H1 (cell line): ENCODE data around the gene FAT2. TPM values are rescaled to one million over a fixed set of nuclear protein-coding genes. Genes with fewer than 3 reads are reported as not detected.

Experiments
- CTCF ChIA-PET: fragments of 300-600 bp; sonication (Branson Sonifier 250); formaldehyde crosslinking; loops from one replicate; lab custom pipeline; 2021; ENCODE audit not compliant: partially characterized antibody; lab: Charles Lee
- POLR2A ChIA-PET: fragments of 300-600 bp; sonication (Branson Sonifier 250); formaldehyde crosslinking; loops from one replicate; lab custom pipeline; 2021; ENCODE audit warnings: inconsistent platforms; ENCODE audit not compliant: partially characterized antibody; lab: Charles Lee
- DNase-seq, 2 experiments: peaks; one replicate each; pipeline versions ENCODE4 v3.0.0 to v3.0.0-alpha.2; 2010 to 2022; ENCODE audit warnings: low spot score in 2 of 2, low read depth in 1 of 2, mixed read lengths in 1 of 2
- FAIRE-seq: peaks from 2 replicates; lab custom pipeline; 2011; peaks lifted over from hg19 to GRCh38; lab: Jason Lieb, UNC
- H2AFZ ChIP-seq: 2 replicates; pipeline ENCODE4 v1.8.1; 2012; ENCODE audit warnings: low read length, inconsistent platforms
- H2AK5ac ChIP-seq: 2 replicates; pipeline ENCODE4 v1.6.1; 2013; ENCODE audit warnings: low read depth, low read length
- H2BK120ac ChIP-seq: replicated peaks from 2 replicates; pipeline ENCODE3; 2013; ENCODE audit warnings: low read depth, low read length, inconsistent platforms
- H2BK12ac ChIP-seq: 2 replicates; pipeline ENCODE4 v1.6.1; 2013; ENCODE audit warnings: low read depth, low read length
- H2BK15ac ChIP-seq: 2 replicates; pipeline ENCODE4 v1.6.1; 2013; ENCODE audit warnings: low read length
- H2BK20ac ChIP-seq: 2 replicates; pipeline ENCODE4 v1.6.1; 2013; ENCODE audit warnings: low read length
- H2BK5ac ChIP-seq: 2 replicates; pipeline ENCODE4 v1.6.1; 2013; ENCODE audit warnings: low read depth, low read length
- H3K14ac ChIP-seq: 2 replicates; pipeline ENCODE4 v1.6.1; 2013; ENCODE audit warnings: inconsistent platforms; ENCODE audit not compliant: insufficient read length
- H3K18ac ChIP-seq: 2 replicates; pipeline ENCODE4 v1.6.1; 2013; ENCODE audit warnings: low read length; ENCODE audit errors: extremely low read depth
- H3K23ac ChIP-seq: 2 replicates; pipeline ENCODE4 v1.6.1; 2013; ENCODE audit warnings: inconsistent platforms; ENCODE audit not compliant: insufficient read length
- H3K23me2 ChIP-seq: 2 replicates; pipeline ENCODE4 v1.6.1; 2013; ENCODE audit warnings: low read depth, low read length
- H3K27ac ChIP-seq: 2 replicates; pipeline ENCODE4 v1.6.1; 2011; ENCODE audit warnings: low read depth, low read length, inconsistent platforms
- H3K27me3 ChIP-seq, 4 experiments: replicated peaks in 1 of 4; 1 replicate in 1 of 4; 2 replicates in 3 of 4; pipeline versions ENCODE4 v1.6.1 to v1.8.1; 2011 to 2013; ENCODE audit warnings: low read length in 3 of 4, mild to moderate bottlenecking in 3 of 4, inconsistent platforms in 2 of 4, mixed read lengths in 2 of 4, moderate library complexity in 1 of 4; ENCODE audit not compliant: control insufficient read depth in 3 of 4, insufficient read depth in 3 of 4; ENCODE audit errors: extremely low read depth in 1 of 4
- H3K36me3 ChIP-seq, 4 experiments: 2 replicates each; pipeline versions ENCODE4 v1.6.1 to v1.8.1; 2011 to 2013; ENCODE audit warnings: mild to moderate bottlenecking in 4 of 4, low read length in 3 of 4, moderate library complexity in 2 of 4, control low read depth in 1 of 4, inconsistent platforms in 1 of 4; ENCODE audit not compliant: insufficient read depth in 4 of 4, control insufficient read depth in 2 of 4
- H3K4ac ChIP-seq: replicated peaks from 2 replicates; pipeline ENCODE3; 2013; ENCODE audit warnings: low read length, low read depth, mixed read lengths, inconsistent platforms; ENCODE audit not compliant: insufficient read length
- H3K4me1 ChIP-seq, 4 experiments: replicated peaks in 1 of 4; 1 replicate in 1 of 4; 2 replicates in 3 of 4; pipeline versions ENCODE4 v1.6.1 to v1.8.1; 2011 to 2013; ENCODE audit warnings: low read length in 3 of 4, inconsistent platforms in 2 of 4, mixed read lengths in 1 of 4; ENCODE audit not compliant: insufficient read depth in 4 of 4, control insufficient read depth in 3 of 4
- H3K4me2 ChIP-seq, 2 experiments: 2 replicates each; pipeline versions ENCODE4 v1.6.1 to v1.8.1; 2011 to 2013; ENCODE audit warnings: low read depth in 2 of 2, low read length in 2 of 2, control low read depth in 1 of 2, inconsistent platforms in 1 of 2, mild to moderate bottlenecking in 1 of 2; ENCODE audit not compliant: insufficient read depth in 1 of 2
- H3K4me3 ChIP-seq, 4 experiments: fragments of 200-600, 300-600 bp in 1 of 4; sonication (generic), shearing (Covaris generic), sonication (Bioruptor Twin) in 1 of 4; 2 replicates each; pipeline versions ENCODE4 v1.5.1 to v1.8.1; 2011 to 2016; ENCODE audit warnings: low read length in 4 of 4, low read depth in 3 of 4, control low read depth in 2 of 4, inconsistent platforms in 2 of 4, mild to moderate bottlenecking in 2 of 4, mixed read lengths in 1 of 4, moderate library complexity in 1 of 4; ENCODE audit not compliant: insufficient read depth in 2 of 4; ENCODE audit errors: extremely low read depth in 1 of 4
- H3K56ac ChIP-seq: replicated peaks from 2 replicates; pipeline ENCODE3; 2013; ENCODE audit warnings: low read depth, mild to moderate bottlenecking, mixed read lengths, low read length, inconsistent platforms; ENCODE audit not compliant: insufficient read length
- H3K79me1 ChIP-seq: 2 replicates; pipeline ENCODE4 v1.6.1; 2013; ENCODE audit warnings: low read depth, low read length, control low read depth
- H3K79me2 ChIP-seq, 2 experiments: 2 replicates each; pipeline versions ENCODE4 v1.6.1 to v1.8.1; 2012 to 2013; ENCODE audit warnings: low read length in 2 of 2, mild to moderate bottlenecking in 2 of 2, inconsistent platforms in 1 of 2; ENCODE audit not compliant: insufficient read depth in 2 of 2, control insufficient read depth in 1 of 2
- H3K9ac ChIP-seq, 4 experiments: replicated peaks in 1 of 4; 1 replicate in 1 of 4; 2 replicates in 3 of 4; pipeline versions ENCODE4 v1.6.1 to v1.8.1; 2011 to 2013; ENCODE audit warnings: low read depth in 3 of 4, low read length in 3 of 4, control low read depth in 2 of 4, mild to moderate bottlenecking in 2 of 4, moderate library complexity in 2 of 4, inconsistent platforms in 1 of 4; ENCODE audit errors: extremely low read depth in 1 of 4
- H3K9me3 ChIP-seq, 2 experiments: 2 replicates each; pipeline versions ENCODE4 v1.6.1 to v1.8.1; 2012 to 2013; ENCODE audit warnings: mild to moderate bottlenecking in 2 of 2, moderate library complexity in 2 of 2, control low read depth in 1 of 2, inconsistent platforms in 1 of 2, low read depth in 1 of 2, low read length in 1 of 2, mixed read lengths in 1 of 2; ENCODE audit not compliant: insufficient read depth in 2 of 2
- H4K20me1 ChIP-seq, 2 experiments: replicated peaks in 1 of 2; 2 replicates each; pipeline versions ENCODE3 to v1.8.1; 2011 to 2013; ENCODE audit warnings: inconsistent platforms in 2 of 2, low read length in 2 of 2, mild to moderate bottlenecking in 1 of 2; ENCODE audit not compliant: insufficient read depth in 2 of 2, control insufficient read depth in 1 of 2
- H4K5ac ChIP-seq: 2 replicates; pipeline ENCODE4 v1.6.1; 2013; ENCODE audit warnings: low read length, low read depth, mixed read lengths, inconsistent platforms; ENCODE audit not compliant: insufficient read length
- H4K8ac ChIP-seq: 2 replicates; pipeline ENCODE4 v1.8.0; 2013; ENCODE audit warnings: mild to moderate bottlenecking, moderate library complexity, low read length, inconsistent platforms; ENCODE audit not compliant: insufficient read depth; ENCODE audit errors: extremely low read depth
- H4K91ac ChIP-seq: replicated peaks from 2 replicates; pipeline ENCODE3; 2013; ENCODE audit warnings: low read length, mixed read lengths, inconsistent platforms; ENCODE audit not compliant: insufficient read length
- BRCA1 ChIP-seq: IDR thresholded peaks from 2 replicates; pipeline ENCODE4 v1.6.1; 2012; ENCODE audit warnings: low read depth, low read length, improper control_type of control experiment
- CEBPB ChIP-seq: IDR thresholded peaks from 2 replicates; pipeline ENCODE4 v1.6.1; 2012; ENCODE audit warnings: low read depth, low read length
- FOSL1 ChIP-seq: IDR thresholded peaks from 2 replicates; pipeline ENCODE4 v1.6.1; 2011; ENCODE audit warnings: mild to moderate bottlenecking, low read depth, low read length, moderate library complexity; ENCODE audit not compliant: insufficient read depth
- RXRA ChIP-seq: IDR thresholded peaks from 2 replicates; pipeline ENCODE4 v1.6.1; 2011; ENCODE audit warnings: low read depth, mild to moderate bottlenecking, low read length, moderate library complexity; ENCODE audit not compliant: insufficient read depth
- WGBS, 2 experiments: shearing (Covaris generic) in 1 of 2; methylation state at CpG; one replicate each; pipeline versions ENCODE4 v1.1.6 to v1.1.7; 2013 to 2015; ENCODE audit warnings: low lambda C conversion rate in 2 of 2, mixed read lengths in 2 of 2, inconsistent platforms in 1 of 2, low coverage in 1 of 2, missing lambda C conversion rate in 1 of 2; ENCODE audit not compliant: insufficient replicate concordance in 2 of 2, insufficient coverage in 1 of 2, insufficient read length in 1 of 2; ENCODE audit errors: extremely low coverage in 1 of 2, missing lambda C conversion rate in 1 of 2; 5-methylcytosine and 5-hydroxymethylcytosine counted together
- polyA plus RNA-seq, 7 experiments: library from polyadenylated mRNA; depleted of rRNA in 3 of 7; stranded (reverse) in 5 of 7; unstranded in 2 of 7; fragments of >200 nt in 5 of 7; fragments of 200-250 nt in 2 of 7; gene quantifications; 1 replicate in 5 of 7; 2 replicates in 1 of 7; 4 replicates in 1 of 7; pipeline versions ENCODE4 v1.2.1 to v1.2.3, GENCODE V29; 2011 to 2013; ENCODE audit warnings: missing spikeins in 2 of 7, mixed read lengths in 2 of 7
- total RNA-seq: library from RNA; stranded (reverse); fragmentation: NEBNext Ultra II Directional; extraction: Animal tissue kit (Norgen Biotek cat#: 25700); gene quantifications from 2 replicates; pipeline ENCODE4 v1.2.1, GENCODE V29; 2021
- TF ChIP-seq, protein P1 (sequence below): IDR thresholded peaks from 2 replicates; pipeline ENCODE4 v1.6.1; 2011; ENCODE audit warnings: low read length, improper control_type of control experiment

The FAT2 gene
- total and polyA plus RNA-seq, 2 of the 8 experiments (the other 6 are each of a cell fraction or from before 2014, with no cell fraction given): 0.12 to 0.30 TPM

DNA sequence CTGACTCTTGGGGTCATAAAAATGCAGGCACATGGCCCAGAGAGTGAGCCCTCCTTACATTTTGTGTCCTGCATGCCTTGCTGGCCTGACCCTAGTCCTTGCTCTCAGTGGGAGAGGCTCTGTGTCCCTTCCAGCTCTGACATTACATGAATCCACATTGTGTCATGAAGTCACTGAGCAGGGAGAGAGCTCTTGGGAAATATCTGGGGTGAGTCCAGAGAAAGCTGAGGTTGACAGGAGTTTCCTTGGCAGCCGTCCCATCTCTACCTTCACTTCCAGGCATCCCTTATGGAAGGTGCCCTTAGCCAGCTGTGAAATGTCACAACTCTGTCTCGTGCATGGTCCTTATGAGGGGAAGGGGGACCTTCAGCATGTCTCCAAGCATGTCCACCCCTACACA is 41.0 kb downstream of the FAT2 start:
- Histone ChIP-seq H3K79me1 (no peaks in the 10 kb centered on the region), H3K4ac (no peak overlapping the region), H2AK5ac (no peak overlapping the region), H3K79me2 (no peaks in the 10 kb centered on the region), H3K27ac (no peak overlapping the region), H3K56ac (no peak overlapping the region), H3K23ac (no peak overlapping the region), H2BK120ac (no peak overlapping the region), H3K9me3 (no peaks in the 10 kb centered on the region), H3K9ac (no peak overlapping the region), H3K27me3 (no peaks in the 10 kb centered on the region), H4K20me1 (no peaks in the 10 kb centered on the region), H3K23me2 (no peaks in the 10 kb centered on the region), H3K4me3 (no peak overlapping the region), H3K14ac (no peak overlapping the region), H3K36me3 (no peaks in the 10 kb centered on the region), H3K4me2 (no peak overlapping the region), H4K8ac (no peak overlapping the region), H4K91ac (no peak overlapping the region), H2AFZ (no peak overlapping the region), H3K4me1 (no peaks in the 10 kb centered on the region), H4K5ac (no peak overlapping the region), H2BK12ac (no peak overlapping the region), H3K18ac (no peak overlapping the region), H2BK5ac (no peak overlapping the region), H2BK15ac (no peak overlapping the region), H2BK20ac (no peak overlapping the region)
- ChIA-PET POLR2A (no interaction called here), CTCF (interaction anchor here (1.3 to 1.9 kb wide), 5 partner anchors 18 to 102 kb away, joined by 3 to 6 read pairs (median 4); no protein-coding TSS in a partner anchor)
- 81% methylated on average over 2 of the region's 2 CpGs; no CpG with 5 or more reads in 1 of the 2 experiments for WGBS, 2 experiments
- FAIRE-seq (no peak), DNase-seq (no peak)
- TF ChIP-seq, protein P1, sequence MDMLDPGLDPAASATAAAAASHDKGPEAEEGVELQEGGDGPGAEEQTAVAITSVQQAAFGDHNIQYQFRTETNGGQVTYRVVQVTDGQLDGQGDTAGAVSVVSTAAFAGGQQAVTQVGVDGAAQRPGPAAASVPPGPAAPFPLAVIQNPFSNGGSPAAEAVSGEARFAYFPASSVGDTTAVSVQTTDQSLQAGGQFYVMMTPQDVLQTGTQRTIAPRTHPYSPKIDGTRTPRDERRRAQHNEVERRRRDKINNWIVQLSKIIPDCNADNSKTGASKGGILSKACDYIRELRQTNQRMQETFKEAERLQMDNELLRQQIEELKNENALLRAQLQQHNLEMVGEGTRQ: no peak
- TF ChIP-seq BRCA1 (no peak), CEBPB (no peak), RXRA (no peak), FOSL1 (no peak)
